Measurements from ENCODE around the gene UNC13B. TPM values are rescaled to one million over a fixed set of nuclear protein-coding genes. Genes with fewer than 3 reads are reported as not detected.

UNC13B gene
- polyA plus RNA-seq, 1 experiment = 13.2 TPM

GRCh38 chr9:35335164-35335563 is 173.4 kb downstream of the UNC13B start:
- ChIA-PET CTCF (interaction anchor here (0.9 to 1.4 kb wide), 2 partner anchors 11 to 20 kb away, joined by 4 read pairs; no protein-coding TSS in a partner anchor), POLR2A (no interaction called here)
- Histone ChIP-seq H3K27me3 (ENCODE audit: control insufficient read depth, insufficient read depth, low read length) (no peaks in the 10 kb centered on the region), H3K4me3 (ENCODE audit: low read depth, low read length) (no peak overlapping the region), H3K36me3 (ENCODE audit: control insufficient read depth, insufficient read depth, low read length) (no peaks in the 10 kb centered on the region)
- no peak for TF ChIP-seq CTCF (IDR thresholded peaks at IDR 0.05; ENCODE audit: insufficient read depth, low read depth, low read length)
- DNase-seq (ENCODE audit: low read depth) = no peak

- ChIA-PET POLR2A (no interaction called here), CTCF (interaction anchor here (1.2 kb wide), 1 partner anchor 10 kb away, joined by 3 read pairs; no protein-coding TSS in a partner anchor)
- Histone ChIP-seq H3K36me3 (ENCODE audit: control insufficient read depth, insufficient read depth, low read length) (no peaks in the 10 kb centered on the region), H3K4me3 (ENCODE audit: low read depth, low read length) (no peak overlapping the region), H3K27me3 (ENCODE audit: control insufficient read depth, insufficient read depth, low read length) (no peaks in the 10 kb centered on the region)
- DNase-seq (ENCODE audit: low read depth) = no peak
- no peak for TF ChIP-seq CTCF (IDR thresholded peaks at IDR 0.05; ENCODE audit: insufficient read depth, low read depth, low read length)
Observed at GRCh38 chr9:35338086-35338485, 176.3 kb downstream of the UNC13B start.

- POLR2A ChIA-PET = no interaction called here
- no peak overlapping the region for H3K4me3 ChIP-seq (ENCODE audit: low read depth, low read length)
- no peaks in the 10 kb centered on the region for H3K36me3 ChIP-seq (ENCODE audit: control insufficient read depth, insufficient read depth, low read length)
- CTCF ChIA-PET = interaction anchor here (1.0 to 1.3 kb wide), 3 partner anchors 10 to 17 kb away, joined by 3 to 4 read pairs (median 3); no protein-coding TSS in a partner anchor
- no peaks in the 10 kb centered on the region for H3K27me3 ChIP-seq (ENCODE audit: control insufficient read depth, insufficient read depth, low read length)
- DNase-seq (ENCODE audit: low read depth) = no peak
- TF ChIP-seq CTCF (IDR thresholded peaks at IDR 0.05; ENCODE audit: insufficient read depth, low read depth, low read length) = no peak
Observed at GRCh38 chr9:35338561-35339274, 176.9 kb downstream of the UNC13B start.

- Histone ChIP-seq H3K27me3 (ENCODE audit: control insufficient read depth, insufficient read depth, low read length) (no peaks in the 10 kb centered on the region), H3K4me3 (ENCODE audit: low read depth, low read length) (no peak overlapping the region), H3K36me3 (ENCODE audit: control insufficient read depth, insufficient read depth, low read length) (no peaks in the 10 kb centered on the region)
- no peak for DNase-seq (ENCODE audit: low read depth)
- TF ChIP-seq CTCF (IDR thresholded peaks at IDR 0.05; ENCODE audit: insufficient read depth, low read depth, low read length) = no peak
- ChIA-PET POLR2A (no interaction called here), CTCF (interaction anchor here (1.3 to 1.9 kb wide), 3 partner anchors 9 to 43 kb away, joined by 3 to 5 read pairs (median 3); no protein-coding TSS in a partner anchor)
Observed at GRCh38 chr9:35340046-35340445, 178.2 kb downstream of the UNC13B start.

- Histone ChIP-seq H3K27me3 (ENCODE audit: control insufficient read depth, insufficient read depth, low read length) (no peaks in the 10 kb centered on the region), H3K36me3 (ENCODE audit: control insufficient read depth, insufficient read depth, low read length) (no peaks in the 10 kb centered on the region), H3K4me3 (ENCODE audit: low read depth, low read length) (no peak overlapping the region)
- DNase-seq (ENCODE audit: low read depth) = no peak
- TF ChIP-seq CTCF (IDR thresholded peaks at IDR 0.05; ENCODE audit: insufficient read depth, low read depth, low read length) = no peak
- CTCF ChIA-PET = interaction anchor here (0.6 to 1.9 kb wide), 6 partner anchors 7 to 347 kb away, joined by 3 to 5 read pairs (median 3); no protein-coding TSS in a partner anchor
- POLR2A ChIA-PET = interaction anchor here (0.5 kb wide), 1 partner anchor 26 kb away, joined by 4 read pairs; no protein-coding TSS in a partner anchor
Observed at GRCh38 chr9:35341021-35341420, 179.2 kb downstream of the UNC13B start.

All from BJ (cell line).